ENCODE measurements around the gene CD59. TPM values are rescaled to one million over a fixed set of nuclear protein-coding genes. Genes with fewer than 3 reads are reported as not detected.
A peak's percentile ranks its signal among the peaks of the same experiment; 100 is the strongest.

The CD59 gene
- total RNA-seq, 4 donors from 2014 or later: 476 to 717 (median 695) TPM

GRCh38 chr11:33761471-33761870 is 25.2 kb upstream of the CD59 start:
- TF ChIP-seq CTCF (IDR thresholded peaks at IDR 0.05 in 4 of 5, conservative IDR thresholded peaks at IDR 0.05 in 1 of 5): no peak
- no peak for TF ChIP-seq POLR2A (IDR thresholded peaks at IDR 0.05)
- intact Hi-C loops (cut with DNase I; ENCODE audit: low total_unique reads): no loop called here
- Histone ChIP-seq H3K27ac (no peak overlapping the region), H3K27me3 (no peaks in the 10 kb centered on the region), H3K36me3 (peaks cover 0 to 67% of the 10 kb centered on the region in 2 donors), H3K4me1 (no peaks in the 10 kb centered on the region), H3K4me3 (no peak overlapping the region), H3K9me3 (no peaks in the 10 kb centered on the region)
- in situ Hi-C loops (cut with MboI; ENCODE audit: low sequenced_read_pairs in 4 of 4): loop anchor here in 2 of 4 donors (25.0 kb wide), 1 partner anchor 599 kb away; the partner anchor contains the start of gene CSTF3 (in 2 of the 2)
- ATAC-seq (no peak), DNase-seq (no peak)

GRCh38 chr11:33753304-33753967 is 17.2 kb upstream of the CD59 start:
- intact Hi-C loops (cut with DNase I; ENCODE audit: low total_unique reads): loop anchor here (2.0 kb wide), 1 partner anchor 19 kb away; no protein-coding TSS in a partner anchor
- H3K4me3 ChIP-seq: peak overlapping the region in 3 of 4 donors; percentile 14 to 31 (median 16)
- H3K27me3 ChIP-seq: no peaks in the 10 kb centered on the region
- TF ChIP-seq POLR2A (IDR thresholded peaks at IDR 0.05): peak; percentile 26 to 71
- no peak for TF ChIP-seq CTCF (IDR thresholded peaks at IDR 0.05 in 4 of 5, conservative IDR thresholded peaks at IDR 0.05 in 1 of 5)
- DNase-seq: peak; percentile 72 to 81
- peaks cover 0 to 59% of the 10 kb centered on the region in 2 donors for H3K36me3 ChIP-seq
- in situ Hi-C loops (cut with MboI; ENCODE audit: low sequenced_read_pairs in 4 of 4): loop anchor here in 2 of 4 donors (25.0 kb wide), 1 partner anchor 591 kb away; the partner anchor contains the start of gene CSTF3 (in 2 of the 2)
- H3K9me3 ChIP-seq: no peaks in the 10 kb centered on the region
- peak overlapping the region; percentile 84 to 94 (median 90) for H3K27ac ChIP-seq
- peaks cover 33 to 34% of the 10 kb centered on the region in 2 donors for H3K4me1 ChIP-seq
- ATAC-seq: peak; percentile 98 to 99

GRCh38 chr11:33751878-33752277 is 15.7 kb upstream of the CD59 start:
- peaks cover 0 to 49% of the 10 kb centered on the region in 2 donors for H3K36me3 ChIP-seq
- intact Hi-C loops (cut with DNase I; ENCODE audit: low total_unique reads) (loop anchor here (2.0 kb wide), 1 partner anchor 21 kb away; no protein-coding TSS in a partner anchor), in situ Hi-C loops (cut with MboI; ENCODE audit: low sequenced_read_pairs in 4 of 4) (loop anchor here in 2 of 4 donors (25.0 kb wide), 1 partner anchor 590 kb away; the partner anchor contains the start of gene CSTF3 (in 2 of the 2))
- no peaks in the 10 kb centered on the region for H3K9me3 ChIP-seq
- DNase-seq (peak; percentile 32 to 50), ATAC-seq (peak in 1 of 2 donors; percentile 61)
- H3K4me1 ChIP-seq: peaks cover 43 to 48% of the 10 kb centered on the region in 2 donors
- TF ChIP-seq POLR2A (IDR thresholded peaks at IDR 0.05): no peak
- TF ChIP-seq CTCF (IDR thresholded peaks at IDR 0.05 in 4 of 5, conservative IDR thresholded peaks at IDR 0.05 in 1 of 5): no peak
- H3K27me3 ChIP-seq: no peaks in the 10 kb centered on the region
- peak overlapping the region; percentile 84 to 94 (median 90) for H3K27ac ChIP-seq
- no peak overlapping the region for H3K4me3 ChIP-seq

GRCh38 chr11:33747979-33748378 is 11.8 kb upstream of the CD59 start:
- ATAC-seq (no peak), DNase-seq (no peak)
- intact Hi-C loops (cut with DNase I; ENCODE audit: low total_unique reads): no loop called here
- no peak overlapping the region for H3K4me3 ChIP-seq
- H3K9me3 ChIP-seq: no peaks in the 10 kb centered on the region
- peak overlapping the region; percentile 37 to 62 (median 56) for H3K27ac ChIP-seq
- H3K4me1 ChIP-seq: peaks cover 36 to 39% of the 10 kb centered on the region in 2 donors
- in situ Hi-C loops (cut with MboI; ENCODE audit: low sequenced_read_pairs in 4 of 4): loop anchor here in 2 of 4 donors (10.0 kb wide), 3 partner anchors 203 to 383 kb away; no protein-coding TSS in a partner anchor
- H3K27me3 ChIP-seq: no peaks in the 10 kb centered on the region
- peaks cover 0 to 34% of the 10 kb centered on the region in 2 donors for H3K36me3 ChIP-seq
- TF ChIP-seq POLR2A (IDR thresholded peaks at IDR 0.05) (no peak), CTCF (IDR thresholded peaks at IDR 0.05 in 4 of 5, conservative IDR thresholded peaks at IDR 0.05 in 1 of 5) (no peak)
